Measurements from ENCODE around the gene ZNF692. TPM values are rescaled to one million over a fixed set of nuclear protein-coding genes. Genes with fewer than 3 reads are reported as not detected.

ZNF692 gene
- total RNA-seq, 1 experiment from 2014 or later, result 59.1 TPM

GRCh38 chr1:248862998-248863881 lies 4.4 kb upstream of the ZNF692 start:
- ChIA-PET CTCF (interaction anchor here (1.0 to 2.8 kb wide), 3 partner anchors 11 to 43 kb away, joined by 4 to 11 read pairs (median 4); no protein-coding TSS in a partner anchor), POLR2A (interaction anchor here (2.0 kb wide), 1 partner anchor 10 kb away, joined by 10 read pairs; no protein-coding TSS in a partner anchor)
- DNase-seq (ENCODE audit: low spot score) (peak; percentile 77), ATAC-seq (peak; percentile 48)
- Mint-ChIP-seq H3K4me3 (peak overlapping the region; percentile 79), H3K27me3 (ENCODE audit: low read depth) (peaks cover 52% of the 10 kb centered on the region), H3K4me1 (peaks cover 19% of the 10 kb centered on the region), H3K27ac (no peak overlapping the region), H3K9me3 (peaks cover 3% of the 10 kb centered on the region), H3K36me3 (no peaks in the 10 kb centered on the region)
- TF ChIP-seq, protein P1, sequence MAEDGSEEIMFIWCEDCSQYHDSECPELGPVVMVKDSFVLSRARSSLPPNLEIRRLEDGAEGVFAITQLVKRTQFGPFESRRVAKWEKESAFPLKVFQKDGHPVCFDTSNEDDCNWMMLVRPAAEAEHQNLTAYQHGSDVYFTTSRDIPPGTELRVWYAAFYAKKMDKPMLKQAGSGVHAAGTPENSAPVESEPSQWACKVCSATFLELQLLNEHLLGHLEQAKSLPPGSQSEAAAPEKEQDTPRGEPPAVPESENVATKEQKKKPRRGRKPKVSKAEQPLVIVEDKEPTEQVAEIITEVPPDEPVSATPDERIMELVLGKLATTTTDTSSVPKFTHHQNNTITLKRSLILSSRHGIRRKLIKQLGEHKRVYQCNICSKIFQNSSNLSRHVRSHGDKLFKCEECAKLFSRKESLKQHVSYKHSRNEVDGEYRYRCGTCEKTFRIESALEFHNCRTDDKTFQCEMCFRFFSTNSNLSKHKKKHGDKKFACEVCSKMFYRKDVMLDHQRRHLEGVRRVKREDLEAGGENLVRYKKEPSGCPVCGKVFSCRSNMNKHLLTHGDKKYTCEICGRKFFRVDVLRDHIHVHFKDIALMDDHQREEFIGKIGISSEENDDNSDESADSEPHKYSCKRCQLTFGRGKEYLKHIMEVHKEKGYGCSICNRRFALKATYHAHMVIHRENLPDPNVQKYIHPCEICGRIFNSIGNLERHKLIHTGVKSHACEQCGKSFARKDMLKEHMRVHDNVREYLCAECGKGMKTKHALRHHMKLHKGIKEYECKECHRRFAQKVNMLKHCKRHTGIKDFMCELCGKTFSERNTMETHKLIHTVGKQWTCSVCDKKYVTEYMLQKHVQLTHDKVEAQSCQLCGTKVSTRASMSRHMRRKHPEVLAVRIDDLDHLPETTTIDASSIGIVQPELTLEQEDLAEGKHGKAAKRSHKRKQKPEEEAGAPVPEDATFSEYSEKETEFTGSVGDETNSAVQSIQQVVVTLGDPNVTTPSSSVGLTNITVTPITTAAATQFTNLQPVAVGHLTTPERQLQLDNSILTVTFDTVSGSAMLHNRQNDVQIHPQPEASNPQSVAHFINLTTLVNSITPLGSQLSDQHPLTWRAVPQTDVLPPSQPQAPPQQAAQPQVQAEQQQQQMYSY (CRISPR knock-in tag; IDR thresholded peaks at IDR 0.05), result no peak
- TF ChIP-seq TCF7 (CRISPR knock-in tag; IDR thresholded peaks at IDR 0.05; ENCODE audit: low read depth), result no peak
- peak; percentile 65; the same call in 1 of the 2 replicates for TF ChIP-seq SP1 (CRISPR knock-in tag; conservative IDR thresholded peaks at IDR 0.05)
- TF ChIP-seq, protein P2, sequence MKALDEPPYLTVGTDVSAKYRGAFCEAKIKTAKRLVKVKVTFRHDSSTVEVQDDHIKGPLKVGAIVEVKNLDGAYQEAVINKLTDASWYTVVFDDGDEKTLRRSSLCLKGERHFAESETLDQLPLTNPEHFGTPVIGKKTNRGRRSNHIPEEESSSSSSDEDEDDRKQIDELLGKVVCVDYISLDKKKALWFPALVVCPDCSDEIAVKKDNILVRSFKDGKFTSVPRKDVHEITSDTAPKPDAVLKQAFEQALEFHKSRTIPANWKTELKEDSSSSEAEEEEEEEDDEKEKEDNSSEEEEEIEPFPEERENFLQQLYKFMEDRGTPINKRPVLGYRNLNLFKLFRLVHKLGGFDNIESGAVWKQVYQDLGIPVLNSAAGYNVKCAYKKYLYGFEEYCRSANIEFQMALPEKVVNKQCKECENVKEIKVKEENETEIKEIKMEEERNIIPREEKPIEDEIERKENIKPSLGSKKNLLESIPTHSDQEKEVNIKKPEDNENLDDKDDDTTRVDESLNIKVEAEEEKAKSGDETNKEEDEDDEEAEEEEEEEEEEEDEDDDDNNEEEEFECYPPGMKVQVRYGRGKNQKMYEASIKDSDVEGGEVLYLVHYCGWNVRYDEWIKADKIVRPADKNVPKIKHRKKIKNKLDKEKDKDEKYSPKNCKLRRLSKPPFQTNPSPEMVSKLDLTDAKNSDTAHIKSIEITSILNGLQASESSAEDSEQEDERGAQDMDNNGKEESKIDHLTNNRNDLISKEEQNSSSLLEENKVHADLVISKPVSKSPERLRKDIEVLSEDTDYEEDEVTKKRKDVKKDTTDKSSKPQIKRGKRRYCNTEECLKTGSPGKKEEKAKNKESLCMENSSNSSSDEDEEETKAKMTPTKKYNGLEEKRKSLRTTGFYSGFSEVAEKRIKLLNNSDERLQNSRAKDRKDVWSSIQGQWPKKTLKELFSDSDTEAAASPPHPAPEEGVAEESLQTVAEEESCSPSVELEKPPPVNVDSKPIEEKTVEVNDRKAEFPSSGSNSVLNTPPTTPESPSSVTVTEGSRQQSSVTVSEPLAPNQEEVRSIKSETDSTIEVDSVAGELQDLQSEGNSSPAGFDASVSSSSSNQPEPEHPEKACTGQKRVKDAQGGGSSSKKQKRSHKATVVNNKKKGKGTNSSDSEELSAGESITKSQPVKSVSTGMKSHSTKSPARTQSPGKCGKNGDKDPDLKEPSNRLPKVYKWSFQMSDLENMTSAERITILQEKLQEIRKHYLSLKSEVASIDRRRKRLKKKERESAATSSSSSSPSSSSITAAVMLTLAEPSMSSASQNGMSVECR (CRISPR knock-in tag; IDR thresholded peaks at IDR 0.05; ENCODE audit: borderline replicate concordance), result 0 out of 2 replicates have a peak, but pooled peaks have one; percentile 66
- no peak for TF ChIP-seq ZNF512 (CRISPR knock-in tag; IDR thresholded peaks at IDR 0.05; ENCODE audit: borderline replicate concordance)
- TF ChIP-seq, protein P3, sequence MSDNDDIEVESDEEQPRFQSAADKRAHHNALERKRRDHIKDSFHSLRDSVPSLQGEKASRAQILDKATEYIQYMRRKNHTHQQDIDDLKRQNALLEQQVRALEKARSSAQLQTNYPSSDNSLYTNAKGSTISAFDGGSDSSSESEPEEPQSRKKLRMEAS (CRISPR knock-in tag; IDR thresholded peaks at IDR 0.05), result peak; percentile 29; the same call in 1 of the 2 replicates
- TF ChIP-seq ZNF423 (CRISPR knock-in tag; IDR thresholded peaks at IDR 0.05), result no peak
- TF ChIP-seq FOXP1 (CRISPR knock-in tag; IDR thresholded peaks at IDR 0.05; ENCODE audit: borderline replicate concordance), result peak; percentile 90
- peak; percentile 42; the same call in 1 of the 2 replicates for TF ChIP-seq ETV6 (CRISPR knock-in tag; IDR thresholded peaks at IDR 0.05)
- TF ChIP-seq TEAD4 (CRISPR knock-in tag; IDR thresholded peaks at IDR 0.05), result 0 out of 2 replicates have a peak, but pooled peaks have one; percentile 11
- TF ChIP-seq, protein P4, sequence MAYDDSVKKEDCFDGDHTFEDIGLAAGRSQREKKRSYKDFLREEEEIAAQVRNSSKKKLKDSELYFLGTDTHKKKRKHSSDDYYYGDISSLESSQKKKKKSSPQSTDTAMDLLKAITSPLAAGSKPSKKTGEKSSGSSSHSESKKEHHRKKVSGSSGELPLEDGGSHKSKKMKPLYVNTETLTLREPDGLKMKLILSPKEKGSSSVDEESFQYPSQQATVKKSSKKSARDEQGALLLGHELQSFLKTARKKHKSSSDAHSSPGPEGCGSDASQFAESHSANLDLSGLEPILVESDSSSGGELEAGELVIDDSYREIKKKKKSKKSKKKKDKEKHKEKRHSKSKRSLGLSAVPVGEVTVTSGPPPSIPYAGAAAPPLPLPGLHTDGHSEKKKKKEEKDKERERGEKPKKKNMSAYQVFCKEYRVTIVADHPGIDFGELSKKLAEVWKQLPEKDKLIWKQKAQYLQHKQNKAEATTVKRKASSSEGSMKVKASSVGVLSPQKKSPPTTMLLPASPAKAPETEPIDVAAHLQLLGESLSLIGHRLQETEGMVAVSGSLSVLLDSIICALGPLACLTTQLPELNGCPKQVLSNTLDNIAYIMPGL (CRISPR knock-in tag; IDR thresholded peaks at IDR 0.05), result peak; percentile 91
- TF ChIP-seq ZNF232 (CRISPR knock-in tag; IDR thresholded peaks at IDR 0.05), result peak; percentile 86; the same call in 1 of the 2 replicates
- TF ChIP-seq NR2C2 (CRISPR knock-in tag; IDR thresholded peaks at IDR 0.05), result peak; percentile 40; the same call in 1 of the 2 replicates
- peak; percentile 72; the same call in 1 of the 2 replicates for TF ChIP-seq CREM (CRISPR knock-in tag; IDR thresholded peaks at IDR 0.05)
- 0 out of 2 replicates have a peak, but pooled peaks have one; percentile 65 for TF ChIP-seq MYBL2 (CRISPR knock-in tag; IDR thresholded peaks at IDR 0.05)
- TF ChIP-seq, protein P5, sequence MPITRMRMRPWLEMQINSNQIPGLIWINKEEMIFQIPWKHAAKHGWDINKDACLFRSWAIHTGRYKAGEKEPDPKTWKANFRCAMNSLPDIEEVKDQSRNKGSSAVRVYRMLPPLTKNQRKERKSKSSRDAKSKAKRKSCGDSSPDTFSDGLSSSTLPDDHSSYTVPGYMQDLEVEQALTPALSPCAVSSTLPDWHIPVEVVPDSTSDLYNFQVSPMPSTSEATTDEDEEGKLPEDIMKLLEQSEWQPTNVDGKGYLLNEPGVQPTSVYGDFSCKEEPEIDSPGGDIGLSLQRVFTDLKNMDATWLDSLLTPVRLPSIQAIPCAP (CRISPR knock-in tag; IDR thresholded peaks at IDR 0.05), result peak; percentile 62; the same call in 1 of the 2 replicates
- peak; percentile 69 for TF ChIP-seq E2F5 (CRISPR knock-in tag; IDR thresholded peaks at IDR 0.05)
- TF ChIP-seq MLX (CRISPR knock-in tag; IDR thresholded peaks at IDR 0.05), result peak; percentile 76; the same call in 1 of the 2 replicates
